Lung (tissue), 12 donors: ENCODE measurements around the gene ZP2. TPM values are rescaled to one million over a fixed set of nuclear protein-coding genes. Genes with fewer than 3 reads are reported as not detected.

Experiments
- ATAC-seq: fragments of 200-7000 bp; cut with Tn5 transposase; one replicate; pipeline ENCODE4 v1.9.1; 2020; ENCODE audit warnings: moderate number of reproducible peaks; ENCODE audit not compliant: insufficient read depth, low FRiP score
- DNase-seq, 3 donors: peaks; one replicate each; pipeline ENCODE4 v3.0.0-alpha.2; 2013 to 2017
- H3K27ac ChIP-seq, 2 donors: one replicate each; pipeline ENCODE4 v1.5.1; 2013; ENCODE audit warnings: mild to moderate bottlenecking in 2 of 2, moderate library complexity in 2 of 2, control low read depth in 1 of 2, inconsistent platforms in 1 of 2, low read depth in 1 of 2, low read length in 1 of 2
- H3K27me3 ChIP-seq, 3 donors: one replicate each; pipeline ENCODE4 v1.5.1; 2013; ENCODE audit warnings: low read length in 2 of 3; ENCODE audit not compliant: control insufficient read depth in 3 of 3, insufficient read depth in 3 of 3
- H3K36me3 ChIP-seq, 4 donors: one replicate each; pipeline ENCODE4 v1.5.1; 2013; ENCODE audit warnings: low read length in 4 of 4, mild to moderate bottlenecking in 1 of 4, moderate library complexity in 1 of 4; ENCODE audit not compliant: control insufficient read depth in 4 of 4, insufficient read depth in 4 of 4
- H3K4me1 ChIP-seq, 5 donors: one replicate each; pipeline ENCODE4 v1.5.1; 2013; ENCODE audit warnings: low read length in 5 of 5, mild to moderate bottlenecking in 2 of 5, moderate library complexity in 1 of 5; ENCODE audit not compliant: control insufficient read depth in 5 of 5, insufficient read depth in 5 of 5
- H3K4me3 ChIP-seq: one replicate; pipeline ENCODE4 v1.5.1; 2013; ENCODE audit warnings: mild to moderate bottlenecking, control low read depth, moderate library complexity
- H3K9ac ChIP-seq, 2 donors: one replicate each; pipeline ENCODE4 v1.5.1; 2013; ENCODE audit warnings: low read length in 2 of 2, control low read depth in 1 of 2; ENCODE audit not compliant: insufficient read depth in 1 of 2
- H3K9me3 ChIP-seq, 4 donors: one replicate each; pipeline ENCODE4 v1.5.1; 2013; ENCODE audit warnings: low read length in 3 of 4, mild to moderate bottlenecking in 1 of 4, moderate library complexity in 1 of 4; ENCODE audit not compliant: control insufficient read depth in 4 of 4, insufficient read depth in 3 of 4
- CTCF ChIP-seq: IDR thresholded peaks from 2 replicates; pipeline ENCODE4 v1.5.1; 2012; ENCODE audit warnings: mild to moderate bottlenecking; ENCODE audit errors: control extremely low read depth, extremely low read depth
- WGBS, 2 donors: extraction: QIAGEN DNeasy Blood & Tissue Kit; methylation state at CpG; one replicate each; pipeline ENCODE4 v1.1.7; 2013; 5-methylcytosine and 5-hydroxymethylcytosine counted together
- polyA plus RNA-seq, 2 donors: library from polyadenylated mRNA; stranded (reverse); fragments of 200-250 nt; gene quantifications; one replicate each; pipeline ENCODE4 v1.2.1, GENCODE V29; 2013
- total RNA-seq, 2 donors: library from RNA; depleted of rRNA in 1 of 2; stranded (reverse); fragments of >200 nt in 1 of 2; gene quantifications; one replicate each; pipeline ENCODE4 v1.2.1, GENCODE V29; 2014 to 2021
- donor health status: control.
- donor health status: control.
- donor health status: Bipolar disorder and iron deficiency.
- donor health status: healthy.
- donor health status: DM: yes; HTN: yes; CAD: no.

ZP2 gene
- total and polyA plus RNA-seq, 4 donors = 0.17 TPM; not detected in 3

GRCh38 chr16:21185659-21186325 is 25.6 kb downstream of the ZP2 start:
- Histone ChIP-seq H3K4me3 (no peak overlapping the region), H3K9me3 (peaks cover 0 to 4% (median 1%) of the 10 kb centered on the region in 4 donors), H3K9ac (no peak overlapping the region), H3K36me3 (peaks cover 6 to 14% (median 11%) of the 10 kb centered on the region in 4 donors), H3K27ac (no peak overlapping the region), H3K4me1 (peaks cover 0 to 1% (median 0%) of the 10 kb centered on the region in 5 donors), H3K27me3 (no peaks in the 10 kb centered on the region)
- ATAC-seq (no peak), DNase-seq (no peak)
- no peak for TF ChIP-seq CTCF
- WGBS, 2 donors = 91 to 96% methylated on average over 12 of the region's 12 CpGs

- ATAC-seq (no peak), DNase-seq (no peak)
- TF ChIP-seq CTCF = no peak
- H3K9me3 ChIP-seq = peaks cover 0 to 4% (median 1%) of the 10 kb centered on the region in 4 donors
- peaks cover 6 to 15% (median 13%) of the 10 kb centered on the region in 4 donors for H3K36me3 ChIP-seq
- H3K4me3 ChIP-seq = no peak overlapping the region
- no peak overlapping the region for H3K27ac ChIP-seq
- H3K4me1 ChIP-seq = peaks cover 0 to 1% (median 0%) of the 10 kb centered on the region in 5 donors
- 85 to 98% methylated on average over 3 of the region's 3 CpGs for WGBS, 2 donors
- H3K27me3 ChIP-seq = no peaks in the 10 kb centered on the region
- no peak overlapping the region for H3K9ac ChIP-seq
Measured at GRCh38 chr16:21184834-21185233, 26.5 kb downstream of the ZP2 start.

GRCh38 chr16:21183995-21184394 is 27.4 kb downstream of the ZP2 start:
- Histone ChIP-seq H3K4me1 (peaks cover 0 to 1% (median 0%) of the 10 kb centered on the region in 5 donors), H3K27me3 (no peaks in the 10 kb centered on the region), H3K27ac (no peak overlapping the region), H3K9me3 (peaks cover 0 to 4% (median 1%) of the 10 kb centered on the region in 4 donors), H3K4me3 (no peak overlapping the region), H3K9ac (no peak overlapping the region), H3K36me3 (peaks cover 11 to 15% (median 14%) of the 10 kb centered on the region in 4 donors)
- TF ChIP-seq CTCF = no peak
- 94 to 97% methylated on average over 3 of the region's 3 CpGs for WGBS, 2 donors
- ATAC-seq (no peak), DNase-seq (no peak)
